Esophagus muscularis mucosa (tissue), 3 donors: ENCODE data around the gene SSPN.

Experiments
- CTCF ChIP-seq, 3 experiments: fragments of 200-600 bp in 2 of 3; fragments of 450-650 bp in 1 of 3; sonication (generic) in 2 of 3; IDR thresholded peaks; one replicate each; pipeline ENCODE4 v1.5.1; 2017 to 2019; ENCODE audit warnings: antibody characterized with exemption in 3 of 3, mild to moderate bottlenecking in 2 of 3, moderate library complexity in 1 of 3
- POLR2A ChIP-seq: fragments of 450-650 bp; IDR thresholded peaks from one replicate; pipeline ENCODE4 v1.6.1; 2017; ENCODE audit warnings: antibody characterized with exemption, moderate library complexity, mild to moderate bottlenecking, low read depth
- POLR2AphosphoS5 ChIP-seq, 2 donors: sonication (generic); formaldehyde crosslinking; IDR thresholded peaks; one replicate each; pipeline ENCODE4 v1.6.1; 2017; ENCODE audit warnings: antibody characterized with exemption in 2 of 2

- no peak for TF ChIP-seq POLR2A
- TF ChIP-seq CTCF (IDR thresholded peaks at IDR 0.05), result no peak
- TF ChIP-seq POLR2AphosphoS5 (IDR thresholded peaks at IDR 0.05), result no peak
Observed at GRCh38 chr12:26224657-26225056, 29.3 kb downstream of the SSPN start.
